Activated naive CD4-positive, alpha-beta T cell treated with anti-CD3 and anti-CD28 coated beads, Interleukin-2, amount 50 U/mL, for 72 hours (primary cell): Measurements from ENCODE around the gene TMEFF2. TPM values are rescaled to one million over a fixed set of nuclear protein-coding genes. Genes with fewer than 3 reads are reported as not detected.

Source experiments
- ATAC-seq, 2 donors: fragments of 150-1000 bp; cut with Tn5 transposase; 2 replicates each; pipeline ENCODE4 v1.10.0; 2021; ENCODE audit warnings: mild to moderate bottlenecking in 2 of 2, moderate library complexity in 2 of 2
- DNase-seq, 2 donors: peaks; one replicate each; pipeline ENCODE4 v3.0.0; 2021 to 2022; ENCODE audit warnings: low spot score in 2 of 2
- H3K27ac Mint-ChIP-seq, 2 donors: one replicate each; pipeline ENCODE4 v1.8.0; 2022; ENCODE audit warnings: mild to moderate bottlenecking in 2 of 2, mixed read lengths in 2 of 2
- H3K36me3 Mint-ChIP-seq, 2 donors: one replicate each; pipeline ENCODE4 v1.8.0; 2022; ENCODE audit warnings: mixed read lengths in 2 of 2
- H3K9me3 Mint-ChIP-seq, 2 donors: one replicate each; pipeline ENCODE4 v1.8.0; 2022; ENCODE audit warnings: mixed read lengths in 2 of 2
- total RNA-seq, 2 donors: library from RNA; stranded (reverse); gene quantifications; one replicate each; pipeline ENCODE4 v1.2.3, GENCODE V29; 2022

Gene TMEFF2
- total RNA-seq, 2 donors from 2014 or later: not detected

- DNase-seq (no peak), ATAC-seq (no peak)
- H3K9me3 Mint-ChIP-seq: no peaks in the 10 kb centered on the region
- H3K36me3 Mint-ChIP-seq: no peaks in the 10 kb centered on the region
- no peak overlapping the region for H3K27ac Mint-ChIP-seq
These were observed 130.3 kb downstream of the TMEFF2 start for GRCh38 chr2:192064459-192064858.

- Mint-ChIP-seq H3K36me3 (no peaks in the 10 kb centered on the region), H3K9me3 (no peaks in the 10 kb centered on the region), H3K27ac (no peak overlapping the region)
- DNase-seq: no peak
- peak in 1 of 2 donors; percentile 24 for ATAC-seq
These were observed 134.6 kb downstream of the TMEFF2 start for GRCh38 chr2:192060161-192060560.

GRCh38 chr2:192059266-192059665 lies 135.5 kb downstream of the TMEFF2 start:
- ATAC-seq (no peak), DNase-seq (no peak)
- no peak overlapping the region for H3K27ac Mint-ChIP-seq
- no peaks in the 10 kb centered on the region for H3K36me3 Mint-ChIP-seq
- H3K9me3 Mint-ChIP-seq: no peaks in the 10 kb centered on the region

- Mint-ChIP-seq H3K9me3 (no peaks in the 10 kb centered on the region), H3K36me3 (no peaks in the 10 kb centered on the region), H3K27ac (no peak overlapping the region)
- no peak for DNase-seq
- no peak for ATAC-seq
These were observed 140.8 kb downstream of the TMEFF2 start for GRCh38 chr2:192053921-192054320.

DNA sequence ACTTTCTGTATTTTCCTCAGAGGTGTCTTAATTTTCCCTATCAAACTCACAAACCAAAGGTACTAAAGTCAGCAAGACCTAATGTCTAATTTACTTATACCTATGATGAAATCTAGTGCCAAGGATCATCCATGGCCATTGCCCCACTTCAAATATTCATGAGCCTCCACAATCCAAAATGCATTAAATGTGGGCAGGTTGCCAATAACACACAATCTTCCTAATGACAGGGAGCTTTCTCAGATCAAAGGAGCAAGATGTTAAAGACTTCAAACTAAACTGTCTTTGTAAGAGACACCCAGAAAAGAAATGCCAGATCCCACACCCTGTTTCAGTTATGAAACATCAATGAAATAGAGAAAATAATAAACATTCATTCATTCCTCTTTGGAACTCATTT lies 143.2 kb downstream of the TMEFF2 start:
- Mint-ChIP-seq H3K27ac (no peak overlapping the region), H3K36me3 (no peaks in the 10 kb centered on the region), H3K9me3 (no peaks in the 10 kb centered on the region)
- no peak for DNase-seq
- no peak for ATAC-seq

DNA sequence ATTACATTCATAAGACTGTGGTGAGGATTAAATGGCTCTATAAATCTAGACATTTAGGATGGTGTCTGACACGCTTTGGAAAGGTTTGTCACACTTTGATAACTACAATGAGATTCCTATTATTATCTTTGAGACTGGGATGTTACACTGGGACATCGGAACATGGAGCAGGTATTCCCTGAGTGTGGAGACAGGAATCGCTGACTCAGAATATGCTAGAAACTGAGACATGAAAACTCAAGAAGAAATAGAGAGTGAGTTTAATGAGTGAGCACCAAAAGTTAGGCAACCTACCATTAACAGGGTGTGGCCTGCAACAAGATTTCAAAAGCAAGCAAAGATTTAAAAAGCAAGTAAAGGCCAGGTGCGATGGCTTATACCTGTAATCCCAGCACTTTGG lies 145.4 kb downstream of the TMEFF2 start:
- no peaks in the 10 kb centered on the region for H3K36me3 Mint-ChIP-seq

GRCh38 chr2:192047315-192048107 lies 147.2 kb downstream of the TMEFF2 start:
- H3K9me3 Mint-ChIP-seq: no peaks in the 10 kb centered on the region
- ATAC-seq (no peak), DNase-seq (no peak)
- H3K27ac Mint-ChIP-seq: no peak overlapping the region
- H3K36me3 Mint-ChIP-seq: no peaks in the 10 kb centered on the region

More for the DNA sequence above, 145.4 kb downstream of the TMEFF2 start:
- DNase-seq: no peak
- Mint-ChIP-seq H3K9me3 (no peaks in the 10 kb centered on the region), H3K27ac (no peak overlapping the region)
- no peak for ATAC-seq

DNA sequence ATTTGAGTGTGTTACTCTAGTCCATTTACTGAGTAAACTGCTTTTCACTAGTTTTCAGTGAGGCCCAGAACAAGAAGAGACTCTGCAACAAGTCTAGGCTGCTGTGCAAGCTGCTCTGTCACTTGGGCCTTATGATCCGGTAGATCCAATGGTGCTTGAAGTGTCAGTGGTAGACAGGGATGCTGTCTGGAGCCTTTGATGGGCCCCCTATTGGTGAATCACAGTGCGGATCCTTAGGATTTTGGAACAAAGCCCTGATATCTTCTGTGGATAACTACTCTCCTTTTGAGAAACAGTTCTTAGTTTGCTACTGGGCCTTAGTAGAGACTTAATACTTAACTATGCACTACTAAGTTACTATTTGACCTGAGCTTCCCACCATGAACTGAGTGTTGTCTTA lies 150.2 kb downstream of the TMEFF2 start:
- H3K36me3 Mint-ChIP-seq: no peaks in the 10 kb centered on the region
- H3K9me3 Mint-ChIP-seq: no peaks in the 10 kb centered on the region
- no peak overlapping the region for H3K27ac Mint-ChIP-seq
- DNase-seq: no peak
- ATAC-seq: no peak

- ATAC-seq (no peak), DNase-seq (no peak)
- no peaks in the 10 kb centered on the region for H3K9me3 Mint-ChIP-seq
- H3K36me3 Mint-ChIP-seq: no peaks in the 10 kb centered on the region
- no peak overlapping the region for H3K27ac Mint-ChIP-seq
These were observed 151.4 kb downstream of the TMEFF2 start for GRCh38 chr2:192043216-192043870.

DNA sequence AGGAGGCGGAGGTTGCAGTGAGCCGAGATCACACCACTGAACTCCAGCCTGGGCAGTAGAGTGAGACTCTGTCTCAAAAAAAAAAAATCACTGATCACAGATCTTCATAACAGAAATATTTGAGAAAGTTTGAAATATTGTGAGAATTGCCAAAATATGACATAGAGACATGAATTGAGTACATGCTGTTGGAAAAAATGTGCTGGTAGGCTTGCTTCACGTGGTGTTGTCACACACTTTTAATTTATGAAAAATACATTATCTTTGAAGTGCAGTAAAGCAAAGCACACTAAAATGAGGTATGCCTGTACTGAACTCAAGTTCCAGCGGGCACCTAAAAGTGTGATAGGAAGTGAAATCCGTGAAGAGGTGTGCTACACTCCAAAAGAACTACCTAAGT lies 152.6 kb downstream of the TMEFF2 start:
- Mint-ChIP-seq H3K36me3 (no peaks in the 10 kb centered on the region), H3K9me3 (no peaks in the 10 kb centered on the region)
- no peak for DNase-seq

DNA sequence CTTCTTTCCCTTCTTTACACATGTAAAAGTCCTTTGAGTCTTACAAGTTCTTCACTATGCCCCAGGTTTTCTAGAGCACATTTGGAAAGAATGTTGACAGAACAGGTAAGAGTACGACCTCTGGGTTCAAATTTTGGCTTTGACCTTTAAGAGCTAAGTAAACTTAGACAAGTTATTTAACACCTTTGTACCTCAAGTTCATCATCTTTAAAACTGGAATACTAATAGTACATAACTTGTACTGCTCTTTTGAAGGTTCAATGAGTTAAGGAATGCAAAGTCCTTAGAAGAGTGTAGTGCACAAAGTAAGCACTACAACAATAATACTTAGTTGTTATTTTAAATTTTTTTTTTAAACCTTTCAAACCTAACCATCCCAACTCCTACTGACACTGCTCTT lies 156.6 kb downstream of the TMEFF2 start:
- no peaks in the 10 kb centered on the region for H3K9me3 Mint-ChIP-seq
- no peak for ATAC-seq
- no peaks in the 10 kb centered on the region for H3K36me3 Mint-ChIP-seq
- DNase-seq: no peak
- H3K27ac Mint-ChIP-seq: no peak overlapping the region

More for the DNA sequence above, 152.6 kb downstream of the TMEFF2 start:
- ATAC-seq: no peak
- H3K27ac Mint-ChIP-seq: no peak overlapping the region

- DNase-seq: no peak
- no peak for ATAC-seq
These were observed 158.8 kb downstream of the TMEFF2 start for GRCh38 chr2:192035731-192036442.

DNA sequence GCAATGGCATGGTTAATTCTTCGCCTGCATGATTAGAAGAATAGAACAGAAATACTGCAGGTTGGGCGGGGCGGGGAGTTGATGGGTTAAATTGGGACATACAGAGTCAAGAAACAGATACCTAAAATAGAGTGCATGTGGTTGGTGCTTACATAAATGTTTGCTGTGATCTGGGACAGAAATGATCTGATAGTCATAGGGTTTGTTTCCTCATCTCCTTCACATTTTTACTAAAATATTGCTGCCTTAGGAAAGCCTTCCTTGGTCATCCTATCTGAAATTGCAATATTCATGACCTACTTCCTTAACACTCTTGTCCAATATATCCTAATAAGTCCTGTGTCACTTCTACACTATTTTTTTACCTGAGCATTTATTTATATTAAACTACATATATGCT lies 163.9 kb downstream of the TMEFF2 start:
- Mint-ChIP-seq H3K27ac (no peak overlapping the region), H3K36me3 (no peaks in the 10 kb centered on the region), H3K9me3 (peaks cover 0 to 2% of the 10 kb centered on the region in 2 donors)
- ATAC-seq (no peak), DNase-seq (no peak)

More at GRCh38 chr2:192035731-192036442, 158.8 kb downstream of the TMEFF2 start:
- H3K27ac Mint-ChIP-seq: no peak overlapping the region
- H3K9me3 Mint-ChIP-seq: no peaks in the 10 kb centered on the region
- H3K36me3 Mint-ChIP-seq: no peaks in the 10 kb centered on the region

- DNase-seq (no peak), ATAC-seq (no peak)
- peaks cover 0 to 2% of the 10 kb centered on the region in 2 donors for H3K9me3 Mint-ChIP-seq
- H3K27ac Mint-ChIP-seq: no peak overlapping the region
- H3K36me3 Mint-ChIP-seq: no peaks in the 10 kb centered on the region
These were observed 164.4 kb downstream of the TMEFF2 start for GRCh38 chr2:192030289-192030688.

DNA sequence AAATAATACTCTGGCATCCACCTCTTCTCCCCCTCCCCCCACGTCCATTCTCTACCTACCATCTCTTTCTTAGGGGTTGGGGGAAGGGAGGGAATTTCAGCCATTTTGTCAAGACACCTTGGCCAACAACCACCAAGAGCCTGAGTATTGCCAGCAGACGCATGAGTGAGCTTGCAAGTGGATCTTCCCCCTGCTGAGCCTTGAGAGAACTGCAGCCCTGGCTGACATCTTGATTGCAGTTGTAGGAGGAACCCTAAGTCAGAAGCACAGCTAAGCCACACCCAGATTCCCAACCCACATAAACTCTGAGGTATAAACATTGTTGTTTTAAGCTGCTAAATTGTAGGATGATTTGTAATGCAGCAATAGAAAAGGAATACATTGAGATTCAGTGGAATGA lies 165.6 kb downstream of the TMEFF2 start:
- no peaks in the 10 kb centered on the region for H3K36me3 Mint-ChIP-seq
- H3K27ac Mint-ChIP-seq: peak overlapping the region in 1 of 2 donors; percentile 13
- DNase-seq: no peak
- ATAC-seq: no peak
- H3K9me3 Mint-ChIP-seq: peaks cover 0 to 2% of the 10 kb centered on the region in 2 donors

DNA sequence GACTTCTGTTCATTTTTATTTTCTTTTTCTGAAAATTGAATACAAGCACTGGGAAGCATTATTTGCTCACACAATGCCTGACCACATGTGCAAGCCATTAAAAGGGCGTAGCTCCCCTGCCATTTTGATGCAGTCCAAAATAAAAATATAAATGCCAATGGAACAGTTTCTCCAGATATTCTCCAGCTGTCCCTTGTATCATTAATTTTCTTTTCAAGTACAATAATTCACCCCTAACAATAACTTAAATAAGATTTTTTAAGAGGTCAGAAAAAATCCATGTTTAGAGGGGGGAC lies 168.0 kb downstream of the TMEFF2 start:
- DNase-seq (no peak), ATAC-seq (no peak)
- Mint-ChIP-seq H3K36me3 (no peaks in the 10 kb centered on the region), H3K9me3 (peaks cover 0 to 2% of the 10 kb centered on the region in 2 donors), H3K27ac (no peak overlapping the region)

DNA sequence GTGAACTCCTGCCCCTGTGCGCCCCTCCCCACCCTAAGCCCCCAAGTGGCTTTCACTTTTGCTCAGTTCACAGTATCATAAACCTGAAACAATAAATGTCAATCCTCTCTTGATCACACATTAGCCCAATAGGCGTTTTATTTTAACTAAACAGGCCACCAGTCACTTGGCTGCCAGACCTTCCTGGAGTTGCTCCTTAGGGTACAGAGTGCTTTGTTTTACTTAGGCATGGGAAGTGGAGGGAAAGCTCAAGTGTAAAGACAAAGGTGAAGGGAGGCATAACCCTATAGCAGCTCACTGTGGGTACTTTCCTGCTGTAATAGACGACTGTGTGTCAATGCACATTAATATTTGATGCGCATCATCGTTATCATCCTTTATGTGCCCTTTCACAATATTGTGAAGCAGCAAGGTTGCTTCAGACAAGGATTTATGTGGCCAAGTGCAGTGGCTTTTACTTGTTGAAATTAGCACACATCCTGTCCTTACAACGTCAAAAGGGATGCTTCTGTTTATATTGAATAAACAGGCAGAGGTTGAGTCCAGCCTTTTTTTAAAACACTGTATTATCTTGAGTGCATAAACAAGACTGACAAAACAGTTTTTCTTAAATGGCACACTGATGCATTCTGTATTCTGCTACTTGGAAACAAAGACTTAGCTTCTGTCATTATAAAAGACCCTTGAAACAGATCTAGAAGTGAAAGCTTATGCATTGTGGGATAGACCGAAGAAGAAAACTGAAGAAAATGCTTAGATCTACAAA lies 168.5 kb downstream of the TMEFF2 start:
- Mint-ChIP-seq H3K9me3 (peaks cover 0 to 2% of the 10 kb centered on the region in 2 donors), H3K36me3 (no peaks in the 10 kb centered on the region), H3K27ac (no peak overlapping the region)
- no peak for DNase-seq
- ATAC-seq: no peak
